GM19099 (cell line): Measurements from ENCODE around the gene DPP6.

Source experiments
- POLR2A ChIP-seq: IDR thresholded peaks from 3 replicates; pipeline ENCODE4 v1.6.1; 2011; ENCODE audit warnings: low read depth; ENCODE audit not compliant: insufficient read length; ENCODE audit errors: extremely low read depth

Gene DPP6

GRCh38 chr7:154842591-154842990 lies 790.4 kb downstream of the DPP6 start:
- no peak for TF ChIP-seq POLR2A

GRCh38 chr7:154843670-154844237 lies 791.6 kb downstream of the DPP6 start:
- TF ChIP-seq POLR2A = no peak

- no peak for TF ChIP-seq POLR2A
Observed at GRCh38 chr7:154844499-154844898, 792.3 kb downstream of the DPP6 start.

DNA sequence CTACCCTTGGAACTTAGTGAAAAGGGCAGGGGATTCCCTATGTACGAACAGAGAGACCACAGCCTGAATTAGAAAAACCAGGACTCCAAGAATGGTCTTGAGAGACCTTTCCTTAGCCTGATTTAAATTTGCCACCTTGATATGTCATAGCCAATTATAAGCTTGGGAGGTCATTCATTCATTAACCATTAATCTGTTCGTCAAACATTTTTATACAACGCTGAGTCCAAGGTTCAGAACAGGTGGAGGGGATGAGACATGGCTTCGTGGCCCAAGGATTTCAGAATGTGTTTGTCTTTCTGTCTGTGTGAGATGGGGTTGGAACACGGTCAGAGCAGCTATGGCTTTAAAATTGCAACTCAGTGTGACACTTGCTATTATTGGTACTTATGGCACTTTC lies 792.8 kb downstream of the DPP6 start:
- no peak for TF ChIP-seq POLR2A

DNA sequence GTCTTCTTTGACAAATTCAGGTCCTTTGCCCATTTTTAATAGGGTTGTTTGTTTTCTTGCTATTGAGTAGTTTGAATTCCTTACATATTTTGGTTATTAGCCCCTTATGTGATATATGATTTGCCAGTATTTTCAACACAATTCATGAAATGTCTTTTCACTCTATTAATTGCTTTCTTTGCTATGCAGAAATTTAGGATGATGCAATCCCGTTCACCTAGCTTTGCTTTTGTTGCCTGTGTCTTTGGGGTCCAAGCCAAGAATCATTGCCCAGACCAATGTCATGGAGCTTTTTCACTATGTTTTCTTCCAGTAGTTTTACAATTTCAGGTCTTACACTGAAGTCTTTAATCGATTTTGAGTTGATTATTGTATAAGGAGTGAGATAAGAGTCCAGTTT lies 796.3 kb downstream of the DPP6 start:
- no peak for TF ChIP-seq POLR2A

DNA sequence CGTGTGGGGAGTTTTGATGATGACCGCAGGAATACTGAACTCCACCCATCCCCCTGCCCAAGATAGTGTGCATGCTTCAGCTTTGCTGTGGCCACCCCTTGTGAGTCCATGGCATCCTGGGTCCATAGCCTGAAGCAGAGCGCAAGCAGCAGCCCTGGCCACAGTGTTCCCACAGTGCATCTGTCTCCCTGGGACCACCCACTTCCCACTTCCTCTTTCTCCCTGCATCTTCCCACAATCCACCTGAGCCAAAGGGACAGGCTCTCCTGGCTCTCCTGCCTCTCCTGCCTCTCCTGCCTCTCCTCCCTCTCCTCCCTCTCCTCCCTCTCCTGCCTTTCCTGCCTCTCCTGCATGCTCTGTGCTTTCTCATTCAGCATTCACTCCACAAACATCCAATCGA lies 800.0 kb downstream of the DPP6 start:
- TF ChIP-seq POLR2A = no peak

- no peak for TF ChIP-seq POLR2A
Observed at GRCh38 chr7:154853063-154853726, 801.0 kb downstream of the DPP6 start.

DNA sequence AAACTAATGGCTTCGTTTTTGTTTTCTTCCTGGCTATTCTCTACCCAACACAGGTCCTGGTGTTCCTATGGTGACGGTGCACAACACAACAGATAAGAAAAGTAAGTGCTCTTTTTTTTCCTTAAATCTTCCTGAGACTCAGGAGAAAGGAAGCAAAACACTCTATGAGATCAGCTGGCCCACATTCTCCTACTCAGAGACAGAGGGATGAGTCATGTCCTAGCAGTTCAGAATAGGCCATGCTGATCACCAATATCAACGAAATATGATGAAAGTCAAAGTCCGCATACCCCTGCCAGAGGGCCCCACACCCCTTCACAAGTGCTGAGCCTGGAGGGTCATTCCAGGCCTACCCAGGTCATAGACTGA lies 801.5 kb downstream of the DPP6 start:
- TF ChIP-seq POLR2A = no peak

DNA sequence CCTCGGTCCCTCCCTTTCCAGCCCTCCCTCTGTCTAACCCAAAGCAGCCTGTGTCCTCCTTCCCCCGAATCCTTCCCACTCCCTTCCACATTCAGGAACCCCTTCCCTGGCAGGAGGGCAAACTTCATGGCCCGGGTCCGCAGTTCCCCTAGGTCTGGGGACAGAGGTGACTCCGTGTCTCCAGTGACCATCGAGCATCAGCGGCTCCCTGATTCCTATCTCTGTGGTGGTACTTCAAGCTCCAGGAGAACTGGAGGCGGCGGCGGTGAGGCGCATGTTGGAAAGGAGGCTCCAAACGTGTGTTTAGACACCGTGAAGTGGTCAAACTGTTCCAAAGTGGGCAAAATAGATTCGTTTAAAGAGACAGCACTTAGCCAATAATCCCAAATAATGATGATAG lies 802.6 kb downstream of the DPP6 start:
- no peak for TF ChIP-seq POLR2A

- no peak for TF ChIP-seq POLR2A
Observed at GRCh38 chr7:154855366-154855765, 803.2 kb downstream of the DPP6 start.

DNA sequence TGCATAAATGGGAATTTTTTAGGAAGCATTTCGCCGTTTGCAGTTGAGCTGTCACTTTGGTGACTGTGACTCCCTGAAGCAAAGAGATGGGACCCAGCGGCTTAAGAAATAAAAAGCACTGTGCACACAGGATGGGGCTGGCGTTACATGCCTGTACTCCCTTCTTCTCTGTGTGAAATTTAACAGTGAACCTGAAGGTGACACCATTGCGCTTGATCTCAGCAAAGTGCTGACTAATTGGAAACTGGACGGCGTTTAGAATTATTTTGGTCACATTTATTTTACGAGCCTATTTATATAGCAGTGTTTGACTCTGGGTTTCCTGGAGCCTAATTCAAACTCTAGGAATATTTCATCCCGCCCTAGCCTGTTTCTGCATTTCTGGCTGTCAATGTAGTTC lies 804.5 kb downstream of the DPP6 start:
- TF ChIP-seq POLR2A = no peak

GRCh38 chr7:154857240-154857639 lies 805.0 kb downstream of the DPP6 start:
- no peak for TF ChIP-seq POLR2A

DNA sequence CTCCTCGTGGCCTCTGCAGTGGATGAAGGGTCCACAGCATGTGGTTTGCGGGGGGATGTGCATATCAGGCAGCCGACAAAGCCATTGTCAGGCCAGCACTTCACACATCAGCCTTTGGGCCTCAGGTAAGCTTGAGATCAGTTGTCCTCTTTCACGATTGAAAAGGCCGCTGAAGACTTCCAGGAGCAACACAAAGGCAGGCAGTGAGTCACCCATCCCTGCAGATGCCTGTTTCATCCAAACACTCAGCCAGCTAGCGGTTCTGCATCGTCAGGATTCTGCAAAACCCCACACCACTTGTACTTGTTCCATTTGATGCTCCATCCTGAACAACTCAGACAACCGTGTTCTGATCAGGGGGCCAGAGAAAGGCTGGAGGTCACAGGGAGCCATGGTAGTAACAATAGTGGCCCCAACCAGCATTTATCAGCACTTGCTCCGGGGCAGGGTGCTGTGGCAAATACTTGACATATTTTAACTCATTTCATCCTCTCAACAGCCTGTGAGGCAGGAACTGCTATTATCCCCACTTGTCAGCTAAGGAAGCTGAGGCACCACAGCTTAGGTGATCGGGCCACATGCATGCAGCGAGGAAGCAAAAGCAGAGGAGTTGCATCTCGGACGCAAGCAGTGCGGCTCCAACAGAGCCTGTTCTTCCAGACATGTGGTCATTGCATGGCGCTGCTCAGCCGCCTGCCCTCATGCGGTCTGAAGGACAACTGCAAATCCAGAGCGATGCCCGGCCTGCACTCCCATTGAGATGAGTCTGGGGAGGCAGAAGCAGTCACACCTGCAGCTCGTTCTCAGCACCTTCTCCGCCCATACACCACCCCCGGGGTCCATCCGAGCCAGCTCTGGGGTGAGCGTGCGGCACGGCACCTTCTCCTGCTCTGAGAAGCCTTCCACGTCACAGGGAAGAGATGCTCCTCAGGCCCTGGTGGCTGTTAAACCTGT lies 805.8 kb downstream of the DPP6 start:
- no peak for TF ChIP-seq POLR2A

GRCh38 chr7:154858836-154859537 lies 806.8 kb downstream of the DPP6 start:
- no peak for TF ChIP-seq POLR2A
